Measurements from ENCODE around the gene CDH4. TPM values are rescaled to one million over a fixed set of nuclear protein-coding genes. Genes with fewer than 3 reads are reported as not detected.

The CDH4 gene
- total and polyA plus RNA-seq, 2 of the 13 experiments (the other 11 are each of a cell fraction or from before 2014, with no cell fraction given) = not detected

DNA sequence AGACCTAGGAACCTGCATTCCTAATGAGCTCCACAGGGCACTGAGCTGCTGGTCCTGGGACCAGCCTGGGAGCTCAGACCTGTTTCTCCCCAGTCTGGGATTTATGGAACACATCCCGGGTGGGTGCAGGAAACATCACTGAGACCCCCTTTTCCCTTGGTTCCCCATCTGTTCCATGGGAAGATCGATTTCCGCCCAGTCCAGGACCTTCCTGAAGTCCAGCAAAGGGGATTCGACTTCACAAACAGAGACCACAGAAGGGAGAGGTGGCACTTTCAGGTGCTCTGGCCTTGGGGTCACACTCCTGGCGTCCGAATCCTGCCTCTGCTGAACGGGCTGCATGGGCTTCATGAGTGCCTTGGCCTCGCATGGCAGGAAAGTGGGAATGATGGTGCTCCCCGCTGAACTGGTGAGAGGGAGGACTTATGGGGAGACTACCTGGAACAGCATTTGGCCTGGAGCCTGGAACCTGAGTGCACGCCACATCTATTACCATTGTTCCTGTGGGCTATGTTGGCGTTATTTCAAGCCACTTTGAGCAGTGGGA is 517.3 kb downstream of the CDH4 start:
- WGBS (ENCODE audit: low lambda C conversion rate) = 40% methylated on average over 11 of the region's 11 CpGs
- no peak for DNase-seq (ENCODE audit: low spot score)
- Histone ChIP-seq H3K4me3 (replicated peaks in 1 of 3; ENCODE audit: insufficient read depth in 1 of 3, low read depth in 2 of 3, low read length in 3 of 3) (no peak overlapping the region), H3K9me3 (ENCODE audit: low read length) (no peaks in the 10 kb centered on the region), H2AFZ (ENCODE audit: low read length) (no peak overlapping the region), H3K79me2 (ENCODE audit: insufficient read depth, low read length) (no peaks in the 10 kb centered on the region), H3K4me2 (ENCODE audit: low read depth, low read length) (no peak overlapping the region), H3K27ac (ENCODE audit: extremely low read length, insufficient read depth, low read length) (no peak overlapping the region), H3K9ac (ENCODE audit: insufficient read depth, low read depth, low read length) (no peak overlapping the region), H3K4me1 (ENCODE audit: insufficient read depth, low read length) (peaks cover 33% of the 10 kb centered on the region), H3K36me3 (replicated peaks in 1 of 2; ENCODE audit: control insufficient read depth in 1 of 2, insufficient read depth in 2 of 2, low read length in 2 of 2) (no peaks in the 10 kb centered on the region), H3K27me3 (ENCODE audit: control insufficient read depth in 1 of 2, insufficient read depth in 2 of 2, low read length in 2 of 2) (peaks cover 11 to 48% of the 10 kb centered on the region in 2 experiments; a peak in 4 of 5 replicates), H4K20me1 (ENCODE audit: insufficient read depth, low read length) (no peaks in the 10 kb centered on the region)
- POLR2A ChIA-PET = no interaction called here
- intact Hi-C loops (cut with micrococcal nuclease; ENCODE audit: unreplicated experiment) (no loop called here), in situ Hi-C loops (cut with HindIII; ENCODE audit: extremely low pct_ligation_motif_present, low pct_unique_long_range_greater_than_20kb) (no loop called here)
- no TSS peak for BruUV-seq (replicated peaks)
- FAIRE-seq = no peak
- no peak for ATAC-seq
- TF ChIP-seq, protein P1, sequence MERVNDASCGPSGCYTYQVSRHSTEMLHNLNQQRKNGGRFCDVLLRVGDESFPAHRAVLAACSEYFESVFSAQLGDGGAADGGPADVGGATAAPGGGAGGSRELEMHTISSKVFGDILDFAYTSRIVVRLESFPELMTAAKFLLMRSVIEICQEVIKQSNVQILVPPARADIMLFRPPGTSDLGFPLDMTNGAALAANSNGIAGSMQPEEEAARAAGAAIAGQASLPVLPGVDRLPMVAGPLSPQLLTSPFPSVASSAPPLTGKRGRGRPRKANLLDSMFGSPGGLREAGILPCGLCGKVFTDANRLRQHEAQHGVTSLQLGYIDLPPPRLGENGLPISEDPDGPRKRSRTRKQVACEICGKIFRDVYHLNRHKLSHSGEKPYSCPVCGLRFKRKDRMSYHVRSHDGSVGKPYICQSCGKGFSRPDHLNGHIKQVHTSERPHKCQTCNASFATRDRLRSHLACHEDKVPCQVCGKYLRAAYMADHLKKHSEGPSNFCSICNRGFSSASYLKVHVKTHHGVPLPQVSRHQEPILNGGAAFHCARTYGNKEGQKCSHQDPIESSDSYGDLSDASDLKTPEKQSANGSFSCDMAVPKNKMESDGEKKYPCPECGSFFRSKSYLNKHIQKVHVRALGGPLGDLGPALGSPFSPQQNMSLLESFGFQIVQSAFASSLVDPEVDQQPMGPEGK (CRISPR knock-in tag; IDR thresholded peaks at IDR 0.05) = no peak
- TF ChIP-seq ZNF263 (CRISPR knock-in tag; IDR thresholded peaks at IDR 0.05) = peak; percentile 80
- CTCF ChIA-PET (ENCODE audit: low intra/inter-chr PET ratio, low total read pairs) = no interaction called here

DNA sequence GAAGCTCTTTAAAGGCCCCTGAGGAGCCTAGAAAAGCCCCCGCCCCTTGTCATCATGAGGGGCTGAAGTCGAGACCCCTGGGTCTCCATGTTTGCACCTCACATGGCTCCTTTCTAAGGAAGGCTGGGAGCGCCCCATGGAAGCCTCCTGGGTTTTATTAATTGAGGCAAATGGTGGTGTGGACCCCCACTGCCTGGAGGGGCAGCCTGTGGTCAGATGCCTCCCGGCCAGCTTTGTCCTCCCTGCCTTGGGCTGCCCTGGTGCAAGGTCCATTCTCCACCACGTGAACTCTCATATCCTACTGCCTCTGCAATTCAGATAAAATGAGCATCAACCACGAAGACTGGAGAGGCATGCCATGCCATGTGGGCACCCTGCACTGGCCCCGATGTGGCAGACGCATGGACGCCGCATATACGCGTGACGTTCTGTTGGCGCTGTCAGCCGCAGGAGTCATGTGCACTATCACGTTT is 518.1 kb downstream of the CDH4 start:
- no peak overlapping the region for H2AFZ ChIP-seq (ENCODE audit: low read length)
- no peaks in the 10 kb centered on the region for H3K79me2 ChIP-seq (ENCODE audit: insufficient read depth, low read length)
- 59% methylated on average over 16 of the region's 16 CpGs for WGBS (ENCODE audit: low lambda C conversion rate)
- no peak for ATAC-seq
- no peak for FAIRE-seq
- in situ Hi-C loops (cut with HindIII; ENCODE audit: extremely low pct_ligation_motif_present, low pct_unique_long_range_greater_than_20kb) = no loop called here
- DNase-seq (ENCODE audit: low spot score) = no peak
- H4K20me1 ChIP-seq (ENCODE audit: insufficient read depth, low read length) = no peaks in the 10 kb centered on the region
- H3K9ac ChIP-seq (ENCODE audit: insufficient read depth, low read depth, low read length) = no peak overlapping the region
- ChIA-PET CTCF (ENCODE audit: low intra/inter-chr PET ratio, low total read pairs) (no interaction called here), POLR2A (no interaction called here)
- intact Hi-C loops (cut with micrococcal nuclease; ENCODE audit: unreplicated experiment) = no loop called here
- BruUV-seq (replicated peaks) = no TSS peak
- H3K4me3 ChIP-seq (replicated peaks in 1 of 3; ENCODE audit: insufficient read depth in 1 of 3, low read depth in 2 of 3, low read length in 3 of 3) = no peak overlapping the region
- H3K9me3 ChIP-seq (ENCODE audit: low read length) = no peaks in the 10 kb centered on the region
- H3K36me3 ChIP-seq (replicated peaks in 1 of 2; ENCODE audit: control insufficient read depth in 1 of 2, insufficient read depth in 2 of 2, low read length in 2 of 2) = no peaks in the 10 kb centered on the region
- H3K4me1 ChIP-seq (ENCODE audit: insufficient read depth, low read length) = peaks cover 33% of the 10 kb centered on the region
- no peak overlapping the region for H3K4me2 ChIP-seq (ENCODE audit: low read depth, low read length)
- H3K27ac ChIP-seq (ENCODE audit: extremely low read length, insufficient read depth, low read length) = no peak overlapping the region
- H3K27me3 ChIP-seq (ENCODE audit: control insufficient read depth in 1 of 2, insufficient read depth in 2 of 2, low read length in 2 of 2) = peaks cover 7 to 40% of the 10 kb centered on the region in 2 experiments; a peak in 4 of 5 replicates
- TF ChIP-seq ZNF776 (CRISPR knock-in tag; IDR thresholded peaks at IDR 0.05) (no peak), ZMAT3 (CRISPR knock-in tag; conservative IDR thresholded peaks at IDR 0.05) (no peak), POLR2AphosphoS5 (IDR thresholded peaks at IDR 0.05; ENCODE audit: low read depth, low read length) (no peak), RORA (CRISPR knock-in tag; IDR thresholded peaks at IDR 0.05) (no peak), ATF7-NPFF (CRISPR knock-in tag; IDR thresholded peaks at IDR 0.05; ENCODE audit: low read depth) (no peak), ZNF615 (CRISPR knock-in tag; IDR thresholded peaks at IDR 0.05; ENCODE audit: borderline replicate concordance) (no peak), KMT2A (CRISPR knock-in tag; IDR thresholded peaks at IDR 0.05) (no peak), MED1 (CRISPR knock-in tag; IDR thresholded peaks at IDR 0.05) (no peak), ATF1 (CRISPR knock-in tag; IDR thresholded peaks at IDR 0.05) (no peak), NR2F2 (IDR thresholded peaks at IDR 0.05; ENCODE audit: borderline replicate concordance, low read depth) (no peak), ZNF225 (CRISPR knock-in tag; IDR thresholded peaks at IDR 0.05) (peak; percentile 63; the same call in 1 of the 2 replicates)
- TF ChIP-seq, protein P2, sequence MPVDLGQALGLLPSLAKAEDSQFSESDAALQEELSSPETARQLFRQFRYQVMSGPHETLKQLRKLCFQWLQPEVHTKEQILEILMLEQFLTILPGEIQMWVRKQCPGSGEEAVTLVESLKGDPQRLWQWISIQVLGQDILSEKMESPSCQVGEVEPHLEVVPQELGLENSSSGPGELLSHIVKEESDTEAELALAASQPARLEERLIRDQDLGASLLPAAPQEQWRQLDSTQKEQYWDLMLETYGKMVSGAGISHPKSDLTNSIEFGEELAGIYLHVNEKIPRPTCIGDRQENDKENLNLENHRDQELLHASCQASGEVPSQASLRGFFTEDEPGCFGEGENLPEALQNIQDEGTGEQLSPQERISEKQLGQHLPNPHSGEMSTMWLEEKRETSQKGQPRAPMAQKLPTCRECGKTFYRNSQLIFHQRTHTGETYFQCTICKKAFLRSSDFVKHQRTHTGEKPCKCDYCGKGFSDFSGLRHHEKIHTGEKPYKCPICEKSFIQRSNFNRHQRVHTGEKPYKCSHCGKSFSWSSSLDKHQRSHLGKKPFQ (CRISPR knock-in tag; IDR thresholded peaks at IDR 0.05; ENCODE audit: insufficient replicate concordance) = no peak
- TF ChIP-seq, protein P3, sequence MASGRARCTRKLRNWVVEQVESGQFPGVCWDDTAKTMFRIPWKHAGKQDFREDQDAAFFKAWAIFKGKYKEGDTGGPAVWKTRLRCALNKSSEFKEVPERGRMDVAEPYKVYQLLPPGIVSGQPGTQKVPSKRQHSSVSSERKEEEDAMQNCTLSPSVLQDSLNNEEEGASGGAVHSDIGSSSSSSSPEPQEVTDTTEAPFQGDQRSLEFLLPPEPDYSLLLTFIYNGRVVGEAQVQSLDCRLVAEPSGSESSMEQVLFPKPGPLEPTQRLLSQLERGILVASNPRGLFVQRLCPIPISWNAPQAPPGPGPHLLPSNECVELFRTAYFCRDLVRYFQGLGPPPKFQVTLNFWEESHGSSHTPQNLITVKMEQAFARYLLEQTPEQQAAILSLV (CRISPR knock-in tag; IDR thresholded peaks at IDR 0.05; ENCODE audit: borderline replicate concordance) = no peak

Data from HepG2 (cell line).